ENCODE measurements around the gene TMEM54.

DNA sequence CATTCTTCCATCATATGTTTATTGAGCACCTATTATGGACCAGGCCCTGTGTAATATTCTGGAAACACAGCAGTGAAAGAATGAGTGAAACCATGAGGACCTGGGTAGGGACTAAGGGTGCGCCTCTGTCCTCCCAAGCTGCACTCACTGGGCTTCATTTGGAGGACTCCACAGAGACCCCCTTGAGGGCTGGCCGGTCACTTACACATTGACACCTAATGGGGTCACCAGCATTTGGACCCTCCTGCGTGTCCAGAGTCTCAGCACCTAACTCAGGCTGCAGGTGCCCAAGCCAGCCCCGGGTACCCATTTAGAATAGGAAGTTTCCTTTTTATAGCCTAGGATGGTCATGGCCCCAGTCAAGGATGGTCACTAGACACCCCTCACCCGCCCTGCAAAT is 27.7 kb downstream of the TMEM54 start:
- TF ChIP-seq, protein P1, sequence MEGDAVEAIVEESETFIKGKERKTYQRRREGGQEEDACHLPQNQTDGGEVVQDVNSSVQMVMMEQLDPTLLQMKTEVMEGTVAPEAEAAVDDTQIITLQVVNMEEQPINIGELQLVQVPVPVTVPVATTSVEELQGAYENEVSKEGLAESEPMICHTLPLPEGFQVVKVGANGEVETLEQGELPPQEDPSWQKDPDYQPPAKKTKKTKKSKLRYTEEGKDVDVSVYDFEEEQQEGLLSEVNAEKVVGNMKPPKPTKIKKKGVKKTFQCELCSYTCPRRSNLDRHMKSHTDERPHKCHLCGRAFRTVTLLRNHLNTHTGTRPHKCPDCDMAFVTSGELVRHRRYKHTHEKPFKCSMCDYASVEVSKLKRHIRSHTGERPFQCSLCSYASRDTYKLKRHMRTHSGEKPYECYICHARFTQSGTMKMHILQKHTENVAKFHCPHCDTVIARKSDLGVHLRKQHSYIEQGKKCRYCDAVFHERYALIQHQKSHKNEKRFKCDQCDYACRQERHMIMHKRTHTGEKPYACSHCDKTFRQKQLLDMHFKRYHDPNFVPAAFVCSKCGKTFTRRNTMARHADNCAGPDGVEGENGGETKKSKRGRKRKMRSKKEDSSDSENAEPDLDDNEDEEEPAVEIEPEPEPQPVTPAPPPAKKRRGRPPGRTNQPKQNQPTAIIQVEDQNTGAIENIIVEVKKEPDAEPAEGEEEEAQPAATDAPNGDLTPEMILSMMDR (IDR thresholded peaks at IDR 0.05; ENCODE audit: low read length) = no peak
- TF ChIP-seq EZH2 (optimal IDR thresholded peaks at IDR 0.05; ENCODE audit: low read depth, low read length) (no peak), EZH2phosphoT487 (IDR thresholded peaks at IDR 0.05; ENCODE audit: low read length) (no peak)

Measured in MM.1S (cell line).